Transverse colon (tissue), 4 donors: ENCODE results near the gene ATP9B. TPM values are rescaled to one million over a fixed set of nuclear protein-coding genes. Genes with fewer than 3 reads are reported as not detected.

ENCODE experiments used
- DNase-seq: peaks from one replicate; pipeline ENCODE4 v3.0.0-alpha.2; 2019
- H3K27ac ChIP-seq, 4 donors: fragments of 200-600 bp; sonication (generic); 2 replicates each; pipeline ENCODE4 v1.5.1; 2016 to 2018; ENCODE audit warnings: inconsistent platforms in 4 of 4
- H3K27me3 ChIP-seq: fragments of 200-600 bp; sonication (generic); 2 replicates; pipeline ENCODE4 v1.5.1; 2017; ENCODE audit warnings: inconsistent platforms
- H3K36me3 ChIP-seq, 4 donors: fragments of 200-600 bp; sonication (generic); 2 replicates each; pipeline ENCODE4 v1.5.1; 2017 to 2019; ENCODE audit warnings: inconsistent platforms in 4 of 4
- H3K4me1 ChIP-seq, 4 donors: fragments of 200-600 bp; sonication (generic); 2 replicates each; pipeline ENCODE4 v1.5.1; 2017 to 2020; ENCODE audit warnings: inconsistent platforms in 4 of 4
- H3K4me3 ChIP-seq, 4 donors: fragments of 200-600 bp; sonication (generic); 1 replicate in 1 of 4; 2 replicates in 3 of 4; pipeline versions ENCODE4 v1.5.1 to v1.6.1; 2017 to 2019; ENCODE audit warnings: inconsistent platforms in 4 of 4
- H3K9me3 ChIP-seq, 2 donors: fragments of 200-600 bp; sonication (generic); 2 replicates each; pipeline ENCODE4 v1.5.1; 2017 to 2019; ENCODE audit warnings: inconsistent platforms in 2 of 2
- CTCF ChIP-seq, 5 experiments: fragments of 200-600 bp in 3 of 5; fragments of 450-650 bp in 2 of 5; sonication (generic) in 3 of 5; IDR thresholded peaks; 1 replicate in 2 of 5; 2 replicates in 3 of 5; pipeline ENCODE4 v1.5.1; 2016 to 2017; ENCODE audit warnings: antibody characterized with exemption in 5 of 5, inconsistent platforms in 3 of 5, mild to moderate bottlenecking in 2 of 5, moderate library complexity in 1 of 5
- EP300 ChIP-seq: sonication (generic); formaldehyde crosslinking; IDR thresholded peaks from one replicate; pipeline ENCODE4 v1.6.1; 2017; ENCODE audit warnings: antibody characterized with exemption, low read depth
- POLR2A ChIP-seq: fragments of 450-650 bp; IDR thresholded peaks from one replicate; pipeline ENCODE4 v1.6.1; 2016; ENCODE audit warnings: antibody characterized with exemption, mild to moderate bottlenecking, moderate library complexity
- POLR2AphosphoS5 ChIP-seq, 3 donors: sonication (generic); formaldehyde crosslinking; IDR thresholded peaks; one replicate each; pipeline ENCODE4 v1.6.1; 2016; ENCODE audit warnings: antibody characterized with exemption in 3 of 3
- WGBS, 2 donors: methylation state at CpG; one replicate each; pipeline ENCODE4 v1.1.5; 2018; ENCODE audit warnings: low coverage in 1 of 2; 5-methylcytosine and 5-hydroxymethylcytosine counted together
- in situ Hi-C, 4 donors: fragments of 200-750 bp; cut with MboI; loops; one replicate each; pipeline versions ENCODE4 v1.15.0 to v1.15.1; 2017; ENCODE audit warnings: low sequenced_read_pairs in 3 of 4, low pct_ligation_motif_present in 1 of 4, low pct_unique_long_range_greater_than_20kb in 1 of 4
- intact Hi-C: fragments of 100-400 bp; cut with DNase I; formaldehyde crosslinking; loops from one replicate; pipeline ENCODE4 v1.15.1; 2023; ENCODE audit warnings: low total_unique reads
- total RNA-seq, 4 donors: library from RNA; depleted of rRNA; stranded (reverse); fragments of >200 nt; gene quantifications; one replicate each; pipeline ENCODE4 v1.1.0, GENCODE V29; 2016

Gene ATP9B
- total RNA-seq, 4 donors from 2014 or later: 36.3 to 70.3 (median 41.6) TPM

GRCh38 chr18:79050005-79050404 lies 19.2 kb upstream of the ATP9B start:
- no peak overlapping the region for H3K4me3 ChIP-seq
- H3K27me3 ChIP-seq: no peaks in the 10 kb centered on the region
- in situ Hi-C loops: no loop called here
- no peaks in the 10 kb centered on the region for H3K36me3 ChIP-seq
- intact Hi-C loops: loop anchor here (2.0 kb wide), 1 partner anchor 41 kb away; no protein-coding TSS in a partner anchor
- H3K9me3 ChIP-seq: no peaks in the 10 kb centered on the region
- WGBS, 2 donors: 88 to 92% methylated on average over 2 to 5 of the region's 5 CpGs
- H3K27ac ChIP-seq: no peak overlapping the region
- no peak for TF ChIP-seq EP300
- TF ChIP-seq POLR2A: no peak
- no peak for TF ChIP-seq CTCF (IDR thresholded peaks at IDR 0.05)
- TF ChIP-seq POLR2AphosphoS5 (IDR thresholded peaks at IDR 0.05): no peak
- no peaks in the 10 kb centered on the region for H3K4me1 ChIP-seq
- DNase-seq: no peak

GRCh38 chr18:79056827-79057367 lies 12.3 kb upstream of the ATP9B start:
- intact Hi-C loops: no loop called here

GRCh38 chr18:79058007-79058406 lies 11.2 kb upstream of the ATP9B start:
- no peak for TF ChIP-seq EP300
- no peak for TF ChIP-seq POLR2AphosphoS5 (IDR thresholded peaks at IDR 0.05)
- TF ChIP-seq POLR2A: no peak
- TF ChIP-seq CTCF (IDR thresholded peaks at IDR 0.05): no peak
- Histone ChIP-seq H3K9me3 (no peaks in the 10 kb centered on the region), H3K4me1 (no peaks in the 10 kb centered on the region), H3K27ac (no peak overlapping the region), H3K4me3 (no peak overlapping the region), H3K27me3 (peaks cover 3% of the 10 kb centered on the region), H3K36me3 (no peaks in the 10 kb centered on the region)
- DNase-seq: no peak
- 0 to 32% methylated on average over 1 to 2 of the region's 2 CpGs for WGBS, 2 donors
- in situ Hi-C loops (no loop called here), intact Hi-C loops (no loop called here)

More at GRCh38 chr18:79056827-79057367, 12.3 kb upstream of the ATP9B start:
- WGBS, 2 donors: 90 to 92% methylated on average over 2 to 9 of the region's 9 CpGs
- H3K9me3 ChIP-seq: no peaks in the 10 kb centered on the region
- TF ChIP-seq EP300 (no peak), POLR2AphosphoS5 (IDR thresholded peaks at IDR 0.05) (no peak), POLR2A (no peak), CTCF (IDR thresholded peaks at IDR 0.05) (no peak)
- H3K27me3 ChIP-seq: peaks cover 3% of the 10 kb centered on the region
- H3K36me3 ChIP-seq: no peaks in the 10 kb centered on the region
- no peak for DNase-seq
- no peak overlapping the region for H3K4me3 ChIP-seq
- H3K4me1 ChIP-seq: no peaks in the 10 kb centered on the region
- no peak overlapping the region for H3K27ac ChIP-seq
- in situ Hi-C loops: no loop called here

GRCh38 chr18:79062806-79063205 lies 6.4 kb upstream of the ATP9B start:
- H3K9me3 ChIP-seq: no peaks in the 10 kb centered on the region
- intact Hi-C loops: no loop called here
- in situ Hi-C loops: no loop called here
- H3K4me3 ChIP-seq: no peak overlapping the region
- DNase-seq: no peak
- no peak overlapping the region for H3K27ac ChIP-seq
- no peaks in the 10 kb centered on the region for H3K4me1 ChIP-seq
- no peaks in the 10 kb centered on the region for H3K36me3 ChIP-seq
- H3K27me3 ChIP-seq: no peaks in the 10 kb centered on the region
- no peak for TF ChIP-seq POLR2AphosphoS5 (IDR thresholded peaks at IDR 0.05)
- no peak for TF ChIP-seq POLR2A
- TF ChIP-seq EP300: no peak
- no peak for TF ChIP-seq CTCF (IDR thresholded peaks at IDR 0.05)
- WGBS, 2 donors: 78 to 87% methylated on average over 4 to 9 of the region's 9 CpGs
